A673 (cell line): Measurements from ENCODE around the gene NLRP1. TPM values are rescaled to one million over a fixed set of nuclear protein-coding genes. Genes with fewer than 3 reads are reported as not detected.

ENCODE experiments used
- BruUV-seq: library from RNA; stranded (reverse); fragments of 400-500 nt; replicated peaks from 2 replicates; lab custom pipeline; 2021; lab: Mats Ljungman, UMichigan
- CTCF ChIA-PET: fragments of 300-600 bp; sonication (Branson Sonifier 250); formaldehyde crosslinking; loops from one replicate; lab custom pipeline; 2022; ENCODE audit warnings: antibody characterized with exemption; lab: Charles Lee
- POLR2A ChIA-PET: fragments of 300-600 bp; sonication (Branson Sonifier 250); formaldehyde crosslinking; loops from one replicate; lab custom pipeline; 2022; ENCODE audit warnings: antibody characterized with exemption; ENCODE audit not compliant: low non-redundant PET; lab: Charles Lee
- DNase-seq: peaks from one replicate; pipeline ENCODE4 v3.0.0-alpha.2; 2015; ENCODE audit warnings: low spot score
- H3K27ac ChIP-seq: fragments of 200-600 bp; sonication (generic); 2 replicates; pipeline ENCODE4 v1.5.1; 2016; ENCODE audit warnings: mixed run types, low read depth, mild to moderate bottlenecking, mixed read lengths, antibody characterized with exemption, low read length; ENCODE audit not compliant: poor library complexity, severe bottlenecking
- H3K27me3 ChIP-seq: fragments of 200-600 bp; sonication (generic); replicated peaks from 2 replicates; pipeline ENCODE4 v1.6.1; 2017; ENCODE audit warnings: mixed run types, low read depth, mild to moderate bottlenecking, mixed read lengths, antibody characterized with exemption, low read length; ENCODE audit not compliant: insufficient read depth, poor library complexity
- H3K36me3 ChIP-seq: fragments of 200-600 bp; sonication (generic); 2 replicates; pipeline ENCODE4 v1.6.1; 2016; ENCODE audit warnings: mixed run types, mild to moderate bottlenecking, mixed read lengths, antibody characterized with exemption, low read length; ENCODE audit not compliant: insufficient read depth, poor library complexity, severe bottlenecking
- H3K4me1 ChIP-seq: fragments of 200-600 bp; sonication (generic); 2 replicates; pipeline ENCODE4 v1.6.1; 2017; ENCODE audit warnings: mixed run types, mild to moderate bottlenecking, mixed read lengths, antibody characterized with exemption, low read length; ENCODE audit not compliant: insufficient read depth, poor library complexity, severe bottlenecking
- H3K4me3 ChIP-seq: fragments of 200-600 bp; sonication (generic); 2 replicates; pipeline ENCODE4 v1.5.1; 2016; ENCODE audit warnings: low read depth, mixed run types, mild to moderate bottlenecking, mixed read lengths, low read length; ENCODE audit not compliant: poor library complexity, severe bottlenecking
- H3K9me3 ChIP-seq: fragments of 200-600 bp; sonication (generic); 2 replicates; pipeline ENCODE4 v1.6.1; 2016; ENCODE audit warnings: mixed run types, low read depth, mild to moderate bottlenecking, mixed read lengths, antibody characterized with exemption, low read length; ENCODE audit not compliant: poor library complexity, severe bottlenecking
- EZH2 ChIP-seq: fragments of 200-600 bp; sonication (generic); IDR thresholded peaks from 2 replicates; pipeline ENCODE4 v1.6.1; 2017; ENCODE audit warnings: borderline replicate concordance, low read depth, mild to moderate bottlenecking, mixed read lengths, antibody characterized with exemption, low read length; ENCODE audit not compliant: poor library complexity, severe bottlenecking
- intact Hi-C: fragments of 100-400 bp; cut with micrococcal nuclease; formaldehyde crosslinking; loops from one replicate; pipeline ENCODE4 v1.10.0; 2022; ENCODE audit not compliant: unreplicated experiment
- total RNA-seq: library from RNA; stranded (reverse); gene quantifications from 2 replicates; pipeline ENCODE4 v1.2.3, GENCODE V29; 2021
- TF ChIP-seq, protein P1 (sequence below): fragments of 300-800, 200-600 bp; sonication (generic); conservative IDR thresholded peaks from 2 replicates; pipeline ENCODE4 v1.5.1; 2017; ENCODE audit warnings: low read depth, mild to moderate bottlenecking, antibody characterized with exemption, low read length, moderate library complexity, mixed read lengths

NLRP1 gene
- total RNA-seq, 1 experiment from 2014 or later: 5.2 TPM

DNA sequence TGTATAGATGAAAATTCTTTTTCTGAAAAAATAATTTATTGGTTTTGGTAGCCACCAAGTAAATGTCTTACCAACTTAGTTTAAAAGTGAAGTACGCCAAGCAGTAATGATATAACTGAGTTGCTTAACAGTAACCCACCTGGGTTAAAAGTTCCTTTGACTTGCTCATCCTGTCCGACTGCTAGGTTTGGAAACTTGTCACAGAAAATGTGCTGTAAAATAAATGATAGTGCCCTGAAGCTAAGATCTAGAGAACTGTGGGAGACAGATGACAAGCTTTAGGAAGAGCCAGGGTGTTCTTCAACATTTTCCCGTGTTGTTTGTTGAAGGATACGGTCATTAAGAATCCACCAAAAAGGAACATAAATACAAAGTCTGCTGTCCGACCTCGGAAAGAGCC is 103.3 kb downstream of the NLRP1 start:
- TF ChIP-seq EZH2: no peak
- TF ChIP-seq, protein P1, sequence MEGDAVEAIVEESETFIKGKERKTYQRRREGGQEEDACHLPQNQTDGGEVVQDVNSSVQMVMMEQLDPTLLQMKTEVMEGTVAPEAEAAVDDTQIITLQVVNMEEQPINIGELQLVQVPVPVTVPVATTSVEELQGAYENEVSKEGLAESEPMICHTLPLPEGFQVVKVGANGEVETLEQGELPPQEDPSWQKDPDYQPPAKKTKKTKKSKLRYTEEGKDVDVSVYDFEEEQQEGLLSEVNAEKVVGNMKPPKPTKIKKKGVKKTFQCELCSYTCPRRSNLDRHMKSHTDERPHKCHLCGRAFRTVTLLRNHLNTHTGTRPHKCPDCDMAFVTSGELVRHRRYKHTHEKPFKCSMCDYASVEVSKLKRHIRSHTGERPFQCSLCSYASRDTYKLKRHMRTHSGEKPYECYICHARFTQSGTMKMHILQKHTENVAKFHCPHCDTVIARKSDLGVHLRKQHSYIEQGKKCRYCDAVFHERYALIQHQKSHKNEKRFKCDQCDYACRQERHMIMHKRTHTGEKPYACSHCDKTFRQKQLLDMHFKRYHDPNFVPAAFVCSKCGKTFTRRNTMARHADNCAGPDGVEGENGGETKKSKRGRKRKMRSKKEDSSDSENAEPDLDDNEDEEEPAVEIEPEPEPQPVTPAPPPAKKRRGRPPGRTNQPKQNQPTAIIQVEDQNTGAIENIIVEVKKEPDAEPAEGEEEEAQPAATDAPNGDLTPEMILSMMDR: no peak
- DNase-seq: no peak
- POLR2A ChIA-PET: no interaction called here
- no TSS peak for BruUV-seq
- Histone ChIP-seq H3K27me3 (no peaks in the 10 kb centered on the region), H3K27ac (no peak overlapping the region), H3K36me3 (peaks cover 70% of the 10 kb centered on the region), H3K4me1 (peaks cover 6% of the 10 kb centered on the region), H3K9me3 (no peaks in the 10 kb centered on the region), H3K4me3 (no peak overlapping the region)
- intact Hi-C loops: no loop called here
- CTCF ChIA-PET: no interaction called here

- H3K27me3 ChIP-seq: no peaks in the 10 kb centered on the region
- DNase-seq: no peak
- no peaks in the 10 kb centered on the region for H3K9me3 ChIP-seq
- H3K36me3 ChIP-seq: peaks cover 84% of the 10 kb centered on the region
- intact Hi-C loops: no loop called here
- no TSS peak for BruUV-seq
- TF ChIP-seq EZH2: no peak
- TF ChIP-seq, protein P1: no peak
- ChIA-PET CTCF (no interaction called here), POLR2A (no interaction called here)
- H3K4me3 ChIP-seq: no peak overlapping the region
- no peak overlapping the region for H3K27ac ChIP-seq
- no peaks in the 10 kb centered on the region for H3K4me1 ChIP-seq
Observed at GRCh38 chr17:5478992-5479391, 105.3 kb downstream of the NLRP1 start.

DNA sequence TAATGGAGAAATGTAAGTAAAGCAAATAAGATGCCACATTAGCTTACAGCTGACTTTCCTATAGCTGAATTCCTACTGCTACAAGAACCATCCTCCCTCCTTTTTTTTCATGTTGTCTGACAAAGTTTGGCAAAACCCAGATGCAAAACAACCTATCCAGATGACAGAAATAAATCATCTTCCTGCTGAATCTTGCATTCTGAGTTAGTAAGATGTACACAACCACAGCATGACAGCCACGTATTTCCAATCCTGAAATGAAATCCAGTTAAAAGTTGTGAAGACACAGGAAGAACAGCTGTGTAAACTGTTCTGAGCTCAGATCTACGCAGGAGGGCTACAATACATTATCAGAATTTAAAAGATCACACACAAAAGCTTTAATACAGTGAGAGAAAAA is 110.4 kb downstream of the NLRP1 start:
- no peaks in the 10 kb centered on the region for H3K9me3 ChIP-seq
- H3K27ac ChIP-seq: no peak overlapping the region
- CTCF ChIA-PET: interaction anchor here (0.6 kb wide), 1 partner anchor 12 kb away, joined by 4 read pairs; the partner anchor contains the start of gene MIS12
- H3K4me3 ChIP-seq: no peak overlapping the region
- H3K36me3 ChIP-seq: peaks cover 51% of the 10 kb centered on the region
- POLR2A ChIA-PET: no interaction called here
- no peaks in the 10 kb centered on the region for H3K4me1 ChIP-seq
- no peak for DNase-seq
- TF ChIP-seq, protein P1: no peak
- TF ChIP-seq EZH2: no peak
- BruUV-seq: no TSS peak
- intact Hi-C loops: no loop called here
- H3K27me3 ChIP-seq: no peaks in the 10 kb centered on the region
